Dedifferentiated amniotic fluid mesenchymal stem cell (primary cell): Measurements from ENCODE around the gene AMOTL1.

ENCODE experiments used
- DNase-seq: peaks from one replicate; pipeline ENCODE4 v3.0.0-alpha.2; 2016; ENCODE audit errors: extremely low spot score

Gene AMOTL1

DNA sequence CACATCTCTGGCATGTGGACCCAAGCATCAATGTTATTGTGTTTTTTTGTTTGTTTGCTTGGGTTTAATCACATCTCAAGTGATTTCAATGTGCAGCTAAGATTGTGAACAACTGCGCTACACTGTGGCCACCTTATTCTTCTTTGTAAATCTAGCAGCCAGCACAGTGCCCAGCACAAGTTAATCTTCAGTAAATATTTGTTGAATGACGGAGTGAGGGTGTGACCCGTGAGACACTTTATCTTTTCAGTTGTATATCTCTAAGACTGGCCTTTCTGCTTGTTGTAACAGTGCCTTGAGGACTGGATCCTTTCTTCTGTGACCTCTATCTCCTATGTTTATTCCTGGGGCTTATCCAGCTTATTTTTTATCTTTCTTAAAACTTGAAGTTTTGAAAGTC lies 21.4 kb upstream of the AMOTL1 start:
- no peak for DNase-seq

DNA sequence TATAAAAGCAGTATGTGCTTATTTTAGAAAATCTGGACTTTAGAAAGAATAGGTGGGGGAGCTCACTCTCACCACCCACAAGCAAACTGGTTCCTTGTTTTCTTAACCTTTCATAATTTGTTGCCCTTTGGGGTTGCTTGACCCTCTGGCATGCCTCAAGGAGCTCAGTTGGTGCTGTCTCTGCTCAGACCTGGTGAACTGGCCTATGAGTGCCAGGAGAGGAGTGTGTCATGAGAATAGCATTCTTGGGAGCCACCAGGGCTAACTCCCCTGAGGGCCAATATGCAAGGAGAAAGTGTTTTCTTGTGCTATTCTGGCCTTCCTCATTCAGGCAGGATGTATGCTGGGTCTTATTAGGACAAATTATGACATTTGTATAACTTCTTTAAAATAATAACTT lies 21.0 kb upstream of the AMOTL1 start:
- DNase-seq, result no peak

DNA sequence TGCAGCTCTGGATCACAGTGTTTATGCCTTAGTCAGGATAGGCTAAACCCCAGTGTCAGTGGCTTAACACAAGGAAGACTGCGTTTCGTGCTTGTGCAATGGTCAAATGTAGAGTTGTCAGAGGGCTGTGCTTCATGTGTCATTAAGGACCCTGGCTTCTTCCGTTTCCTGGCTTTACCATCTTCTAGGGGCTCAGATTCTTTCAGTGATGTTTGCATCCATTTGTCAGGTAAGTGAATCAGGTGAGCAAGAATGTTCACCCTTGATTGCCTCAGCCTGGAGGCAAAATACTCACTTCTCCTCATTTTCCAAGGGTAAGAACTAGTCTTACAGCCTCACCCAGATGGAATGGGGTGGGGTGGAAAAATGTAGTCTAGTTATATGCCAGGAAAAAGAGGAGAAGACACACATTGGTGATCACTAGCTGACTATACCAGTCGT lies 20.5 kb upstream of the AMOTL1 start:
- DNase-seq, result no peak

DNA sequence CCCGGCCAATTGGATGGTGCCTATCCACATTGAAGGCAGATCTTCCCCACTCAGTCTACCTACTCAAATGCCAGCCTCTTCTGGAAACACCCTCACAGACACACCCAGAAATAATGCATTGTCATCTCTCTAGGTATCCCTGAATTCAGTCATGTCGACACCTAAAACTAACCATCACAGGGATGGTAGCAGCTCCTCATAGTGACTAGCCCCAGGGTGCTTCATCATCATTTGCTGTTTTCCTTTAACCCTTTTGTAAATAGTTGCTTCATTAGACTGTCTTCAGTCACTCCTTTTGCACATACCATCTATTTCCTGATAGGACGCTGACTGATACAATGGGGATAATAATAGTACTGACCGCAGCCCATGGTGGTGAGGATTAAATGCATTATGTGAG lies 18.8 kb upstream of the AMOTL1 start:
- no peak for DNase-seq

DNA sequence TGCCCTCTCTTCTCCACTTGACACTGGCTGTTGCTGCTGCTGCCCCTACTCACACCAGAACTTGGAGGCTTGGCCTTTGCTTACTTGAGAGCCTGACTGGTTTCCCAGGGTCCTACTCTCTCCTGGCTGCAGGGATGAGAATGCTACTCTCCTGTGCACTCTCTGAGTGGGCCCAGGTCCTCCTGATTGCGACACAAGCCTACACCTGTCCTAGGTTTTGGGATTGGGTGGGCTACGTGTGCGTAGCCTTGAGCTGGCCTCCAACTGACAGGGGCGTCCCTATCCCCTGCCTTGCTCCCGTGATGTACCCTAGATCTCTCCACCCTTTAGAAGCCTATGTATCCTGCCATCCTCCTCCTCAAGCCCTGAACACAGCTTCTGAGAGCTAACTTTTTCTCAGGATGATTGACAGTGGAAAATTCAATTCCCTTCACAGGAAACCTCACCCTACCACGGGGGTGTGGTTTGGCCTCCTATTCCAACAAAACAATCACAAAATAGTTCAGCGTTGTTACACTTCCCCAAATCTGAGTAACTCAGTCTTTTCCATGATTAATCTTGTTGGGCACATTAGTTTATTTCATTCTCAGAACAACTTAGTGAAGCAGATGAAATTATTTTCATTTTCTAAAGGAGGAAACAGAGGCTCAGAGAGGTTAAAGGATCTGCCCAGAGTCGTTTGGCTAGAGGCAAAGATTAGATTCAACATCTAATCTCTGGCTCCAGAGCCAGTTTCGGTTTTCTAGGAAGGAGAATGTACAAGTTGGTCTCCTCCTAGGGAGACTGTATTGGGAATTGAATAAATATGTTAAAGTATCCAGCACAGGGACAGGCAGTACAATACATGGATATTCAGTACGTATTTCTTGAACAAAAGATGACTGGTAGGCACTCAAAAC lies 17.6 kb upstream of the AMOTL1 start:
- DNase-seq, result no peak

DNA sequence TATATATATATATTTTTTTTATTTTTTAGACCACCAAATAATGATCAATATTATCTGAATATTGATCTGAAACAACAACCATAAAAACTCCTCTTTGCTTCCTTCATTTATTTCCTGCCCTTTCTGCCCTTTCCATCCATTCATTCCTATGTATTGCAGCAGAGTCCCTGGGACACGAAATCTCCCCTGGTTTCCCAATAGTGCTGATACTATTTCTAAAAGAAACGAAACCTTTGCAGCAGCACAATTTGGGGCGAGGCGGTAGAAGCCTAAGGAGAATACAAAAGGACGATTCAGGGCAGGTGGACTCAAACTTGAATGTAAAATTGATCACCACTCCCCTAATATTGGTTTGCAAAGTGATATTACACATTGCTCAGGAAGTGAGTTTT lies 16.9 kb upstream of the AMOTL1 start:
- DNase-seq, result no peak

DNA sequence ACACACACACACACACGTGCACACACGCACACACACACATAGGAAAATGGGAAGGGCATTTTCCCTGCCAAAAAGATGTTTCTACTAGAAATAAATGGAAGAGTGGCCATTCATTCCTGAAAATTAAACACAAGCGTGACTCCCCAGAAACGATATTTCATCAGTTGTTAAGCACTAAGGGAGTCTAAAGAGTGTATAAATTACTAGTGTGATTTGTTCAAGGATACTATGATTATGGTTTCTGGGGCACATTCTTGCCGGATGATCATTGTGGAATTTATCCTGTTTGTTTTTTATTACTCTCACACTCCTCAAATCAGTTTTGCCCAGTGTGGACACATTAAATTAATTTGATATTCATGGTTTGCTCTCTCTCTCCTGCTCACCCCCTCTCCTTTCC lies 16.4 kb upstream of the AMOTL1 start:
- no peak for DNase-seq

DNA sequence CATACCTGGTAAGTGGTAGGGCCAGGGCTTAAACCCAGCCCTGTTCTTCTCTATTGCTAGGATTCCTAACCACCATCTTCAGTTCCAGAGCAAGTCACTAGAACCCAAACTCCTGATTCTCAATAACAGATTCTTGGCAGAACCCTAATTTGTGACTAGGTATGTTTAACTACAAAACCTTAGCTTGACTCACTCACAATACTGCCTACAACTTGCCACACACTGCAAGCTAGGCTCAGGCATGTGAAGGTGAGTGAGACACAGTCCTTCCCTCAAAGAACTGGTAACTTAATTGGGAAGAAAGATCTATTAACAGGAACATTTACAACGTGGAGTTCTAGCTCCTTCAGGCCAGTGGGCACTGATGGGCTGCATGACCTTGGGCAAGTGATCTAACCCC lies 14.5 kb upstream of the AMOTL1 start:
- DNase-seq, result no peak

DNA sequence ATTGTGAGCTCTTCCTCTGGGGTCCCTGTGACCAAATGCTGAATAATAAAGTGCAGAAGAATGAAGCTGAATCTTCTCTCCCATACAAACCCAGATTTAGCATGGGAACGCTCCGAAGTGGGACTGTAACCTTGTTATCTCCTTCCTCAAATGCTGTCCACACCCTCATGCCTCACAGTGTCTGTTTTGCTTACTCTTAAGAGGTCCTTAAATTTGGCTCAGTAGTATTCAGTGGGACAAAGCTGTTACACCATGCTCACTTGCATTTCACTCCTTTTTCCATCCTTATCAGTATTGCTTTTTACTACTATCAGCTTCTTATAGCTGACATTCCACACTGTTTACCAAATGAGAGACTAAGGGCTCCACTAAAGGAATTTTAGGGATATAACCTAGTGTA lies 13.8 kb upstream of the AMOTL1 start:
- no peak for DNase-seq

DNA sequence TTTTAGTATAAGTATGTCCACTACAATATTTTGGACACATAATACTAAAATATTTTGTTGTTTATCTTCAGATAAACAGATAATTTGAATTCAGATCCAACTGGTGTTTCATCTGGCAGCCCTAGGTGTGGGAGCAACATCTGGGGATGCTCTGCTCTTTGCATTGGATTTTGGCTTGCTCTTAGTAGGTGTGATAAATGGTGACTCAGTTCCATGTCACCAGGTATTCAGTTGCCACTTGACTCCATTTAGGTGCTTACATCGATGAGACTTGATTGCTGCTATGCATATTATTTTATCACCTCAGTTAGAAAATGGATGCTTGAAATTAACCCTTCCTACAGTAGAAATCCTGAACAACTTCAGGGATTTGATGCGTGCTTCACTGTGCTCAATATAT lies 13.3 kb upstream of the AMOTL1 start:
- DNase-seq, result no peak

DNA sequence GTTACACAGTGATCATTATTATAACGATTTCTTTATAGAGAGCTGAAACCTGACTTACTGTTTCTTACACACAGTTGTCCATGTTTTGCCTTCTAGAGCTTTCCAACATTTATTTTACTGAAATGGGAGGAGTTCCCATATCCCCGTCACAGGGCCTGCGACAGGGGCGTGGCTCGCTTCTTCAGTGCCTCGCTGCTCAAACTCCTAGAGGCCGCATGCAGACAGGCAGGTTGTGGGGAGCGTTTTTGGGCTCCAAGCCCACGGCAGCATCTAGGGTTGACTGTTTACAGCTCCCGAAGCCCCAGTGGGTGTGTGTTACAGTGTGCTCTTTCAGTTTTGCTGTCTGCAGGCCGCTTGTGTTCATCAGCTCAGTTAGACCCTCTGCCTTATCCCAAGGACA lies 12.7 kb upstream of the AMOTL1 start:
- DNase-seq, result no peak

DNA sequence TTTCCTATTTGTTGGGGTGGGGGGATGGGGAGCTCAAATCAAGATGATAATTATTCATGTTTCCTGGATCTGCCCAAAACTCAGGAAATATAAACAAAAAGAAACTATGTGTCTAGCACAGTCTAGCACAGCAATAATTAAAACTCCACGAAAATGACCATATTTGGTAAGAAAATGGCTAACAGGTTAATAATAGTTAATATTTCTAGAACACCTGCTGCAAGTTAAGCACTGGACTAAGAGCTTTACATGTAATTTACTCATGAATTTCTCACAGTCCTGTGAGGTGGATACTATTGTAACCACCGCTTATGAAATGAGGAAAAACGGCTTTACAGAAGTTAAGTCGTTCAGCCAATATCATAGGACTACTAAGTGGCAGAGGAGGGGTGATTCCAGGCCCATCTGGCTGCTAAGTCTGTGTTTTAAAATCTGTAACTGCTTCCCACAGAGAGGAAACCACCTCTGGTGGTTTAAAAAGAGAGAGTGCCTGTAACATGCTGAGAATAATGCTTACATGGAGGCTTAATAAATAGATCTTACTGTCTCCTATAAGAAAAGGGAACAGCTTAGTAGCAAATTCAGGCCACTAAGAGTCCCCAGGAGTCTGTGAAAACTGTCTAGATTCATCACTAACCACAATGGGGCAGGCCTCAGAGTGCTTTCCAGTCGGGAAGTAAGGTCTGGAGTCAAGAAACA lies 11.0 kb upstream of the AMOTL1 start:
- DNase-seq, result no peak

DNA sequence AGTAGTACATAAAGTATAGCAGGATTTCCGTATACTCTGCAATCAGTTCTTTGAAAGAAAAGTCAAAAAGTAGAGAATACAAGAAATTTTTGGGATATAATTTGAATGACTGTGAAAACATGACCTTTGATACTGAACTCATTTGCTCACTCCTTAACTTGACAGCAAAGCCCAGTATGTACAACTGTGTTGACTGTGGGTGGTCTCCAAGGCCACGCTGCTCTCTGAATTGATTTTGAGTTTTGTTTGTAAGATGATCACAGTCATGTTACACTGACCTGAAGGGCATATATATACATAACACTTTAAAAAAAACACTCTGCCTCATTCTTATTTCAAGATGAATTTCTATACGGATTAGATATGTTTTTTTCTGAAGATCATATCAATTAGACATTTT lies 9.5 kb upstream of the AMOTL1 start:
- no peak for DNase-seq

DNA sequence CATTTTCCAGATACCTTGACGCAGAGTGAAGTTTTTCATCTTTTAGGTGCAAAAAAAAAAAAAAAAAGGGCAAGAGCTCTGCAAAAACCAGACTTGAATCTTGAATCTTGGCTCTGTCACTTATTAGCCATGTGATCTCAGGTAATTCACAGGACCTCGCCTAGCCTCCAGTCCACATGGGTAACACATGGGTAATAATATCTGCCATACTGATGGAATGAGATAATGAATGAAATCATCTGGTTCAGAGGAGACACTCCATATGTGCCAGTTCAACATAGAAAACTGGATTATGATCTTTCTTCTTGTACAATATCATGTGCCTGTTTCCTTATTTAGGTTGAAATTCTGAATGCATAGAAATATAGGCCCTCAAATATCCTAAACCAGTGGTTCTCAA lies 8.6 kb upstream of the AMOTL1 start:
- no peak for DNase-seq

DNA sequence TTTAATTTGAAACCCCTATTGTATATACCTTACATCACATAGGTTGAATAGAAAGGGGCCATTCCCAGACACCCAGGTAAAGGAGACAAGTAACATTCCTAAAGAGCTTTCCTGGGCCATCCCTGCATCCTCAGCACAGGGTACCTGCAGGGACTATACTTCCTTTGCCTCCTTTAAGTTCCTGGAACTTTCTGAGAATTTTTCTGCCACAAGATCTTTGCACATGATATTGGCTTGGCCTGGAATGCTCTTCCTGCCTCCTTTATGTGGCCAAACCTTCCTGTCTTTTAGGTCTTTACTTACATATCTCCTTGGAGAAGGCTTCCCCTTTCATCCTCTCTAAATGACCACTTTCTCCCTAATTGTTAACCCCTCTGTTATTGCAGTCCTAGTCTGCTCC lies 7.9 kb upstream of the AMOTL1 start:
- no peak for DNase-seq

DNA sequence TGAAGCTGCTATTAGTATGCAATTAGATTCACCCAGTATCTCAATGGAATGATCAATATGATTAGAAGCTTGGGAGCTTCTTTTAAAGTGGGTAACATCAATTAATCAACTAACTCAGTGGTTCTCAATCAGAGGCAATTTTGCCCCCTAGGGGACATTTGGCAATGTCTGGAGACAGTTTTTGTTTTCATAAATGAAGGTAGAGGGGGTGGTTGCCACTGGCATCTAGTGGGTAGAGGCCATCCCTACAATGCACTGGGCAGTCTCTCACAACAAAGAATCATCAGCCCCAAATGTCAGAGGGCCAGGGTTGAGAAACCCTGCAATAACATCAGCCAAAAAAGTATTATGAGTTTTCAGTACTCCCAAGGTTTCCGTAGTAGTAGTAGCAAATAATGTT lies 5.9 kb upstream of the AMOTL1 start:
- DNase-seq, result no peak

DNA sequence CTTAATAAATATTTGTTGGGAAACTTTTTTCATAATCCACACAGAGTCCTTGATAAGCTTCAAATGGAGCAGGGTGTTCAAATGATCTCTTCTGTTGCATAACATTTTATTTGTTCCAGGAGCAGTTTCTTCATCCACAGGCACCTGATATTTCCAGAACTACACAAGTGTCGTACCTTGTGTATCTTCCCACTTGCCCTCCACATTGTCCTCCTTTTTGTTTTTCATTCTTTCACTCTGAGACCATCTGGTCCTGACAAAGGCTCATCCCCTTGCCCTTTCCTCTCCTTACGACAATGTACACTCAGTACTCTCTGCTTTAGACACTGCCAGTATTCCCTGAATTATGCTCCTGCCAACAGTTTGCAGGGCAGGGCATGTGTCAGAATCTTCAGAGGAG lies 5.2 kb upstream of the AMOTL1 start:
- DNase-seq, result no peak

DNA sequence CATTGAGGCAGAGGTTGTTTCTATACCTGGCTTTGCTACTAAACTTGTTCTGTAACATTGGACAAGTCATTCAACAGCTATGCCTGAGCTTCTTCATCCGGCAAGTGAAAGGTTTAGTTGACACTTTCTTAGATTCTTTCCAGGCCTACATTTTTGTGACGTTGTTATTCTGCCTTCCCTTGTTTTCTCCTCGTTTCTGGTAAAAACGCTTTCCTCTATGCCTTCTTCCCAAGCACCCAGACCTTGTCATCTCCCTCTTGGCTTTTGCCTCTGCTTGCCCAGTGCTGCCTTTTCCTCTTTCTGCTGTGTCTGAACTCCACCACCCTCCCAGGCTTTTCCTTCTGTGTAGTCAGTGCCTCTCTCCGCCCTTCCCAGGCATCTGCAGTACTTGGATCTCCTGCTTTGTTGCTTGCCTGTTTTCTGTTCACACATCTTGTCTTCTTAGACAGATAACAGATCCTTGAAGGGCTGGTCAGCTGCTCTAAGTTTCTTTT lies 1.4 kb upstream of the AMOTL1 start:
- no peak for DNase-seq

DNA sequence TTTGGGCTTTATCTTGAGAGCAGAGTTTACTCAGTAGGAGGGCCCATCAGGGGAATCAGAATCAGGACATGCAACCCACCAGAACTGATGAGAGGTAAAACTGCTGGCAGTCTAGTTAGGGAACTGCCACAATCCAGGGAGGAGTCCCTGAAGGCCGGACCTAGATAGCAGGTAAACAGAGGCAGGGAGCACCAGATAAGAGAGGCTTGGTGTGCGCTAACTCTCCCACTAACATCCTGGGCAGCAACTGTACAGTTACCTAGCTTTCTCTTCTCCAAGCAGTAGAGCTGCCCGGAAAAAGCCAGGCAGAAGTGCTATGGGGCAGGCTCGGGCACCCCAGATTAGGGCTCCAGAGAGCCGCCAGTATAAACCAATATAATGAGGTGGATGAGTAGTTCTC lies 865 bp upstream of the AMOTL1 start:
- no peak for DNase-seq

DNA sequence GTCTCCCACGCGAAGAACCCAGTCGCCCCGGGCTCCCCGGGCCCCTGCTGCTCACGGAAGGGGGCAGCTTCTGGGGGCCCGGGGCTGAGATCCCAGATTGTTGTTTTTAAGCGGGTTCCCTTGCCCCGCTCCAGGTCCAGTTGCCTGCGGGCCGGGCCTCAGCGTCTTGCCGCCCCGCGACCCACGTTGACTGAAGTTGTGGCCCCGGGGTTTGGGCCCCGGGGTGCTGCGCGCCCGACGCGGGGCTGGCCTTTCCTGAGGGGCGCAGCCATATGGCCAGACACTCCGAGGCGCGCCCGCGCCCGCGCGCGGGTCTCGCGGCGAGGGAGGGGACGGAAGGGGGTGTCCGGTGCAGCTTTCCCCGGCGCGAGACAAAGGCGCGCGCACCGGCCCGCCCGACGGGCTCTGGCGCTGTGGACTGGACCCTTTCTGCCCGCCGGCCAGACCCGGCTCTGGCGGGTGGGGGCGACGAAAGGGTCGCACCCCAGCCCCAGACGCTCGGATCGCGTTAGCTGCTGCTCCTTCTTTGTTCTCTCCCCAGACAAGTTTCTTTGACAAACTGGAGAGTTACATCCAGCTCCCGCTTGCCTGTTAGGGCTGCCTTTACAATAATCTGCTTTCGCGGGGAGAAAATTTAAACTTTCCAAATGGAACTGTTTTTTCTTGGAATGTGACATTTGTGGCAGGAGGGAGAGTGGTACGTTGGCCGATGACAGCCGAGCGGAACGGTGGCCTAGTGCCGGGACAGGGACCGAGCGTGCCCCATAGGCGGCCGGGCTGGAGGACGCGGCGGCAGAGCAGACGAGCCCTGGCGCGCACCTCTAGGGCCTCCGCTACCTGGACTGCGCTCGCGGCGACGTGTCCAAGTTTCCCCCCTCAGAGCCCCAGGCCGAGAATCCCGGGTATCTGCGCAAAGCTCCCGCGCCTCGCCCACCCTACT lies 716 bp downstream of the AMOTL1 start:
- DNase-seq, result no peak

DNA sequence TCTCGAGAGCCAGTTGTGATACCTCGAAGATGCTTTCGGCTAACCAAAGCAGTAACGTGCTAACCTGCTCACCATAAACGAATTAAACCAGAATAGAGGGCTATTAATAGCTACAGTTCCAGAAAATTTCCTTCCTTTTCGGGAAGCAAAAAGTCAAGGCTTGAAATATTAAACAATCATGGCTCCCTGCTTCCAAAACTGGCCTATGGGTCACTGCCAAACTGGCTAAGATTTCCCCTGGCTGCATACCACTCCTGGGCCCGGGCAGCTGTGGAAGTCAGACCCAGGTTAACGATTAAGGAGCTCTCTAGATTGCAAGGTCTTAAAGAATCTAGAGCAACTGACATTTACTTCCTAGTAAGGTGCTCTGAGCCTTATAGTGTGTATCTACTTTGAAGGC lies 1.7 kb downstream of the AMOTL1 start:
- DNase-seq, result no peak

DNA sequence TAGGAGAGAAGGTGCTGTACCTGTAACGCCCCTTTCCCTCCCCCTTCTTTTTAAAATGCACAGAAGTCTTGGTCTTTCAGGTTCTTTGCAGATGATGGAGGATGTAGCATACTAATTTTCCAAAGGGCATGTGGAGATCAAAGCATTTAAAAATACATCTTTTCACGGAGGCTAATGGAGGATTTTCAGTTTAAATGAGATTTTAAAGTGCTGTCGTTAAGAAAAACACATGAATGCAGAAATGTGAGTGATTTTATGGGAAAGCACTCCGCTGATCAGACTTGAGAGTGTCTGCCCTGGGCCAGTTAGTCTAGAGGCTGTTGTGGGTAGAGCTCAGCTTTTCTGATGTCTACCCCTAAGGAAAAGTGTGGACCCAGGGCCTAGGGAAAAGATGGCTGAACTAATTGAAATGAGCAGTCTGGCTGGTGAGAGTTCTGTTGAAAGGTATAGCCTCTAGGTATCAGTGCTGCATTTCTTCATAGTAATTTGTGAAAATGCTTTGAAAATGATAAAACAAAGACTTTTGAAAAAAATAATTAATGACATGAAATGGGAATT lies 2.5 kb downstream of the AMOTL1 start:
- no peak for DNase-seq
